ENCODE data around the gene EXOC6B. TPM values are rescaled to one million over a fixed set of nuclear protein-coding genes. Genes with fewer than 3 reads are reported as not detected.

EXOC6B gene
- total and polyA plus RNA-seq, 2 of the 8 experiments (the other 6 are each of a cell fraction or from before 2014, with no cell fraction given), result 13.5 to 33.0 TPM

DNA sequence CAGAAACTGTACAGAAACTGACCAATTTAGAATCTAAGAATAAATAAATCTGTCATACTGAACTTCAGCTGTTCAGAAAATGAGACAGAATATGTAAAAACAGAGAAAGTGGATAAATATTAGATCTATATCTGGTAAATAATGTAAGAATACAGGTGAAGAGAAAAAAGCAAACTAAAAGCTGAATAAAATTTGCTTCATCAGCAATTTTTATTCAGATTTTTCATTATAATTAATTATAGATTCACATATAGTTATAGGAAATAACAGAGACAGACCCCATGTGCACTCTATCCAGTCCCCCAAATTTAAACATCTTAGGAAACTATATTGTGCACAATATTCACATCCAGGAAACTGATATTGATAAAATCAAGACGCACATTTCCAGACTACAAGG, 299.2 kb downstream of the EXOC6B start:
- FAIRE-seq (no peak), DNase-seq (ENCODE audit: low read depth in 1 of 2, low spot score in 2 of 2) (no peak)
- Histone ChIP-seq H3K18ac (ENCODE audit: extremely low read depth, low read length) (no peak overlapping the region), H3K4me3 (ENCODE audit: extremely low read depth in 1 of 4, insufficient read depth in 2 of 4, low read depth in 3 of 4, low read length in 4 of 4) (no peak overlapping the region), H3K4me2 (ENCODE audit: insufficient read depth in 1 of 2, low read depth in 2 of 2, low read length in 2 of 2) (no peak overlapping the region), H2BK12ac (ENCODE audit: low read depth, low read length) (no peak overlapping the region), H3K27me3 (replicated peaks in 1 of 4; ENCODE audit: control insufficient read depth in 3 of 4, extremely low read depth in 1 of 4, insufficient read depth in 3 of 4, low read length in 3 of 4) (no peaks in the 10 kb centered on the region), H3K23me2 (ENCODE audit: low read depth, low read length) (no peaks in the 10 kb centered on the region), H3K27ac (ENCODE audit: low read depth, low read length) (no peak overlapping the region), H3K4ac (replicated peaks; ENCODE audit: insufficient read length, low read depth, low read length) (no peak overlapping the region), H2BK120ac (replicated peaks; ENCODE audit: low read depth, low read length) (no peak overlapping the region), H2AFZ (ENCODE audit: low read length) (no peak overlapping the region), H3K36me3 (ENCODE audit: control insufficient read depth in 2 of 4, insufficient read depth in 4 of 4, low read length in 3 of 4) (no peaks in the 10 kb centered on the region), H2BK5ac (ENCODE audit: low read depth, low read length) (no peak overlapping the region), H4K8ac (ENCODE audit: extremely low read depth, insufficient read depth, low read length) (no peak overlapping the region), H3K79me1 (ENCODE audit: low read depth, low read length) (no peaks in the 10 kb centered on the region), H4K5ac (ENCODE audit: insufficient read length, low read depth, low read length) (no peak overlapping the region), H2AK5ac (ENCODE audit: low read depth, low read length) (no peak overlapping the region), H4K91ac (replicated peaks; ENCODE audit: insufficient read length, low read length) (no peak overlapping the region), H3K23ac (ENCODE audit: insufficient read length) (no peak overlapping the region), H3K14ac (ENCODE audit: insufficient read length) (no peak overlapping the region), H3K56ac (replicated peaks; ENCODE audit: insufficient read length, low read depth, low read length) (no peak overlapping the region), H3K9ac (replicated peaks in 1 of 4; ENCODE audit: extremely low read depth in 1 of 4, low read depth in 3 of 4, low read length in 3 of 4) (no peak overlapping the region), H3K79me2 (ENCODE audit: control insufficient read depth in 1 of 2, insufficient read depth in 2 of 2, low read length in 2 of 2) (no peaks in the 10 kb centered on the region), H3K4me1 (replicated peaks in 1 of 4; ENCODE audit: control insufficient read depth in 3 of 4, insufficient read depth in 4 of 4, low read length in 3 of 4) (no peaks in the 10 kb centered on the region; a peak in 1 of 7 replicates), H4K20me1 (replicated peaks in 1 of 2; ENCODE audit: control insufficient read depth in 1 of 2, insufficient read depth in 2 of 2, low read length in 2 of 2) (no peaks in the 10 kb centered on the region), H2BK20ac (ENCODE audit: low read length) (no peak overlapping the region), H2BK15ac (ENCODE audit: low read length) (no peak overlapping the region), H3K9me3 (ENCODE audit: insufficient read depth in 2 of 2, low read depth in 1 of 2, low read length in 1 of 2) (no peaks in the 10 kb centered on the region)
- ChIA-PET CTCF (ENCODE audit: partially characterized antibody) (interaction anchor here (0.6 kb wide), 2 partner anchors 394 to 447 kb away, joined by 4 read pairs; no protein-coding TSS in a partner anchor), POLR2A (ENCODE audit: partially characterized antibody) (no interaction called here)
- TF ChIP-seq RXRA (IDR thresholded peaks at IDR 0.05; ENCODE audit: insufficient read depth, low read depth, low read length) (no peak), BACH1 (IDR thresholded peaks at IDR 0.05; ENCODE audit: low read length) (no peak), MAFK (IDR thresholded peaks at IDR 0.05; ENCODE audit: low read depth, low read length) (peak; percentile 95), SIN3A (conservative IDR thresholded peaks at IDR 0.05 in 1 of 2, IDR thresholded peaks at IDR 0.05 in 1 of 2; ENCODE audit: low read depth in 1 of 2, low read length in 2 of 2) (no peak)
- WGBS, 2 experiments (ENCODE audit: extremely low coverage in 1 of 2, insufficient coverage in 1 of 2, insufficient read length in 1 of 2, insufficient replicate concordance in 2 of 2, low coverage in 1 of 2, low lambda C conversion rate in 2 of 2, missing lambda C conversion rate in 1 of 2), result 94% methylated on average over 1 of the region's 1 CpG; no CpG with 5 or more reads in 1 of the 2 experiments
